ENCODE results near the gene LRRC75B.

DNA sequence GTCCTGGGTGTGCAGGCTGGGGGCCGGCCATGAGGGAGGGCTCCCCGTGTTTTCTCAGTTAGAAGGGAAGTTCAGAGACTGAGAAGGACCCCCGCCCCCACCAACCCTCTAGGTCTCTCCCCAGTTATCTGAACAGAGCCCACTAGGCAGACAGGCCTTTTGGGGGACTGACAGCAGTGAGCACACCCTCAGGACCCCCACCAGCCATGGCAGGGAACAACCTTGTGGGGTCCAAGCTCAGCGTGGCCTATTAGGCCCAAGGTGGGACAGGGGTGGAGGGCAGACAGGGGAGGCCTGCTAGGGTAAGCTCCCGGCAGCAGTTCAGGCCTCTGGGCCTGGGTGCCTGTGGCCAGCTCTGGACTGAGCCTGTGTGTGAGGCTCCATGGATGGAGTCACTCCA is 5.6 kb downstream of the LRRC75B start:
- TF ChIP-seq, protein P1, sequence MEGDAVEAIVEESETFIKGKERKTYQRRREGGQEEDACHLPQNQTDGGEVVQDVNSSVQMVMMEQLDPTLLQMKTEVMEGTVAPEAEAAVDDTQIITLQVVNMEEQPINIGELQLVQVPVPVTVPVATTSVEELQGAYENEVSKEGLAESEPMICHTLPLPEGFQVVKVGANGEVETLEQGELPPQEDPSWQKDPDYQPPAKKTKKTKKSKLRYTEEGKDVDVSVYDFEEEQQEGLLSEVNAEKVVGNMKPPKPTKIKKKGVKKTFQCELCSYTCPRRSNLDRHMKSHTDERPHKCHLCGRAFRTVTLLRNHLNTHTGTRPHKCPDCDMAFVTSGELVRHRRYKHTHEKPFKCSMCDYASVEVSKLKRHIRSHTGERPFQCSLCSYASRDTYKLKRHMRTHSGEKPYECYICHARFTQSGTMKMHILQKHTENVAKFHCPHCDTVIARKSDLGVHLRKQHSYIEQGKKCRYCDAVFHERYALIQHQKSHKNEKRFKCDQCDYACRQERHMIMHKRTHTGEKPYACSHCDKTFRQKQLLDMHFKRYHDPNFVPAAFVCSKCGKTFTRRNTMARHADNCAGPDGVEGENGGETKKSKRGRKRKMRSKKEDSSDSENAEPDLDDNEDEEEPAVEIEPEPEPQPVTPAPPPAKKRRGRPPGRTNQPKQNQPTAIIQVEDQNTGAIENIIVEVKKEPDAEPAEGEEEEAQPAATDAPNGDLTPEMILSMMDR (IDR thresholded peaks at IDR 0.05) = no peak
- TF ChIP-seq POLR2A (IDR thresholded peaks at IDR 0.05) = no peak
